GM18498 (cell line): Measurements from ENCODE around the gene HTR4.

Experiments
- ATAC-seq: cut with Tn5 transposase; IDR thresholded peaks from one replicate; pipeline ENCODE4 v1.9.1; 2021; ENCODE audit warnings: mild to moderate bottlenecking, moderate library complexity; ENCODE audit not compliant: unreplicated experiment

The HTR4 gene

DNA sequence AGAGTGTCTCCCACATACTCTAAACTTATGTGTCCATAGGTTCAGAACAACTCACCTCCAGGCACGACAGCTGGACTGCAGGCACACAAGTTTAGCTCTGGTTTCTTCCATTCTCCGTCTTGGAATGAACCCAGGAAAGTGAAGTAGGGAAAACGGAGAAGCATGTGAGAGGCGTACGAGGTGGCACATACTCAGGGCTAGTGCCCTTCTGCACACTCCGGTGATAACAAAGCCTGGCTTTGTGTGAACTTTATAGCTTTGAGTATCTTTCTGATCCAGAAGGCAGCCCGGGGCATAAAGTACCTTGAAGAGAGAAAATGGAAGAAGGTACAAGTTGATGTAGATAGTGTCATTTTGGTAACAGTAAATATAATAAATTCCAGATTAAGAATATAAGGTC, 11.1 kb upstream of the HTR4 start:
- ATAC-seq: no peak

DNA sequence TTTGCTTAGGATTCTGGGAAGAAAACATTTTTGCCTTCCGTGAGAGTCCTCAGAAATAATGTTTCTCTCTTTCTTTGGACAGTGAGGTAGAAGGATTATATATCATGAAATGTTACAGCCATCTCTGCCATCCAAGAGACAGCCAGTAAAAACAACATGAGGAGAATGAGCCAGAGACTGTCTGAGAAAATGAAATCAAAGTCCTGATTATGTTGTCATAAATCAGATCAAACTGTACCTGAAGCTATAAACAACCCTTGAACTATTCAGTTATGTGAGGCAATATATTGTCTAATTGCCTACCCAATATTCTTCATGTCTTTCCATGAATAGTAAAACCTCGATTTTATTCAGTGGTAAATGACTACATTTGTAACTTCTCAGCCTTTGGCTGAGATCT, 9.2 kb upstream of the HTR4 start:
- ATAC-seq: no peak

DNA sequence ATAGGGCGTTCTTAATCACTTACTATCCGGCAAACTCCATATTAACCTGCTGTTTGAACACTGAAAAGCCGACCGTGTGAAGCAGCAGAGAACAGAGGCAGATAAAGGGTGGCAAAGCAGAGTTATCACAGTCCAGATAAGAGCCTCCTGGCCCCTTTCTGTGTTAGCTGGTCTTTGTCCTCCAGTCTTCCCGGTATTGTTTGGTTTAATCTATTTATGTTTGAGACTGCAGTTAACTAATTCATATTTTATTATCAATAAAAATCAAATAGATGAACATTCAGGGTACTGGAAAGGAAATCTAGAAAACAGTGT, 6.0 kb upstream of the HTR4 start:
- no peak for ATAC-seq

DNA sequence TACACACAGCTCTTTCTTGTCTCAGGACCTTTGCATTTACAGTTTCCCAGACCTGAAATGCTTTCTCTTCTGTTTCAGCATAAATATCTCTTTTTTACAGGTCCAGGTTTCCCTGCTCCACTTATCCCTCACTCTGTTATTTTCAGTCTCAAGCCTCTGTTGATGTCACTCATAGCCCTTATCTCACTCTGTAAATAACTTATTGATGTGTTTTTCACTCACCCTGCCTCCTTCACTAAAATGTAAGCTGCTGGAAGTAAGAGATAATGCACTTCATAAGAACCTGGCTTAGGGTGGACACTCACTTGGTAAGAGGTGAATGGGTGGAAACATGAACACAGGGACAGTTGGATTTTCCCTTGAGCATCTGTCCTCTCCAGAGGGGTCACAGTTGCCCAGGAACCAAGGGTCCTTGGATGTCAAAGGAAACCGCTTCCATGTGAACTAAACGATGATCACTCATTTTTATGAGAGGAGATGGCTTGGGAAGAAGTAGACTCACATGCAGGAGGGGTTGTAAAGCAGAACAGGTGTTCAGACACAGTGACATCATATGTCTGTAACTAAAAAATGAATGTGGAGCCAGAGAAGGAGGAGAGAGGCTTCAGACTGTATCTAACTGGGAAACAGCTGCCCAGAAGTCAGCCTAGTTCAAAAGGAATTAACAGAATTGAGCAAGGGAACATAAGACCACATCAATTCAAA, 5.5 kb upstream of the HTR4 start:
- ATAC-seq: no peak

GRCh38 chr5:148653291-148653835, 964 bp downstream of the HTR4 start:
- ATAC-seq: no peak

DNA sequence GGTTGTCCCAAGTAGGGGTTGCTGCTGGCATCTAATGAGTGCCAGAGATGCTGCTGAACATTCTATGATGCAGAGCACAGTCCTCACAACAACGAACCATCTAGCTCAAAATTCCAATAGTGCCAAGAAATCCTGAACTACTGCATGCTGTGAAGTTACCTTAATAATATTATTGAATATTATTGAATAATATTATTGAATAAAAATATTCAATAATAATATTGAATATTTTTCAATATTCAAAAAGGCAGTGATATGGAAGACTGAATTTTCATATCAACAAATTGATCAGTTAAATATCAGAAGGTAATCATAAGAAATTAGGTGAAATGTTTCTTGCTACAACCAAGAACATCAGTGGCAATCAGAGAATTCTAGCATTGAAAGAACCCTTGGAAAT, 2.8 kb downstream of the HTR4 start:
- no peak for ATAC-seq

GRCh38 chr5:148645527-148645926, 8.8 kb downstream of the HTR4 start:
- no peak for ATAC-seq

- ATAC-seq: no peak
Observed at GRCh38 chr5:148641735-148642134, 12.6 kb downstream of the HTR4 start.

- ATAC-seq: no peak
Observed at GRCh38 chr5:148640471-148640870, 13.9 kb downstream of the HTR4 start.

DNA sequence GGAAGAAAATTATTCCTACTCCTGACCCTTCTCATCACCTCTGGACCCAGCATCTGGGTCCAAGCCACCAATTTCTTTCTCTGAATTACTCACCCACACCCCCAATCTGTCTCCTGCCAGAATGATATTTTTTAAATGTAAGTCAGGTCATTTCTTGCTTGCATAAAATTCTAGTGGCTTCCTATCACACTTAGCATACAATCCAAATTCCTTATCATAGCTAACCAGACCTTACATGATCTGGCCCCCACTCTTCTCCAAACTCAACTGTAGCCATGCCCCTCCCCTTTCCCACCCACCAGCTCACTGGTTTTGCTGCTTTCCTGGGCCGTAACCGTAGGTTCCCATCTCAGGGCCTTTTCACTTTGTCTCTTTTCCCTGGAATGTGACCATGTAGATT, 15.2 kb downstream of the HTR4 start:
- ATAC-seq: no peak

DNA sequence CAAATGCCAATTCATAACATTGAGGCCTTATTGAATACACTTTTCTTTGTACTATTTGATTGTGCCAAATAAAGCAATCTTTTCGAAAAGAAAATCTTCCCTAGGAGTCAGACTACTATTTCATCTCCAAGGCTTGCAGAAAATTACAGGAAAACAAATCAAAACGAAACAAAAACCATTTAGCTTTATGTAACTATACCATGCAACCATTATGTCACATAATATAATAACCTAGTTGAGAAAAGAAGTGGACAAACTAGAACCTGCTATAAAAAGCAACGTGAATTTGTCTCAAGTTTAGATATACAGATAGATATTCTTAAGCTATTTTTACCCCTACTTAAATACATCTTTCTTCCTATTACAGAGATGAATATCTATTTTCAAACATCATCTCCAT, 18.0 kb downstream of the HTR4 start:
- ATAC-seq: no peak

- ATAC-seq: no peak
Observed at GRCh38 chr5:148635321-148636083, 18.8 kb downstream of the HTR4 start.

DNA sequence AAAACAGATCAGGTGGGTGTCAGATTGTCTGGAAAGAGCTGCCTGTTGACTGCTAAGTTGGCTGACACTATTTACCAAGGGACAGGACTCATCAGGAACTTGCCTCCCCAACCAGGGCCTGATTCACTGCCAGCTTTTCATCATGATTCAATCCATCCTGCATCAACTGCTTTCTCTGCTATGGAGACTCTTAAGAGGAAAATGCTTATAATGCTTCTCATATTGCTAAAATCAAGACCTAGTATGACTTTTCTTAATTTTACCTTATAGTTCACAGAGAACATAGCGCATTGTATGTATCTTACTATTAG, 21.3 kb downstream of the HTR4 start:
- ATAC-seq: no peak

- ATAC-seq: no peak
Observed at GRCh38 chr5:148632255-148633066, 21.9 kb downstream of the HTR4 start.

DNA sequence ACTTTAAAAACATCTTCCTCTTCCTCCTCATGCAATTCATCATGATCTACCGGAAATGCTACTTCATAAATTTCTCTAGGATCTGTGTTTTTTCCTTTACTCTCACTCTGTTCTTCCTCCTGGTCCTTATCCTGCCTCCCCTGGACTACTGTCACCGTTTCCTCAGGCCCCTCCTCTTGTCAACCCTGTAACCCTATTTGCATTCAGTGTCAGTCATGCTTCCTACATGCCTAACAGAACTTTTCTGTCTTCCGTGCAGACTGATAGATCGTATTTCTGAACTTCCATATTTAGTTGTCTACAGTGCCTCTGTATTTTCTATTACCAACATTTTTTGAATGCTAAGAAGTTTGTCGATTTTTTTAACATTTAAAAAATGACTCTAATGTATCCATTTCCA, 27.3 kb downstream of the HTR4 start:
- no peak for ATAC-seq

DNA sequence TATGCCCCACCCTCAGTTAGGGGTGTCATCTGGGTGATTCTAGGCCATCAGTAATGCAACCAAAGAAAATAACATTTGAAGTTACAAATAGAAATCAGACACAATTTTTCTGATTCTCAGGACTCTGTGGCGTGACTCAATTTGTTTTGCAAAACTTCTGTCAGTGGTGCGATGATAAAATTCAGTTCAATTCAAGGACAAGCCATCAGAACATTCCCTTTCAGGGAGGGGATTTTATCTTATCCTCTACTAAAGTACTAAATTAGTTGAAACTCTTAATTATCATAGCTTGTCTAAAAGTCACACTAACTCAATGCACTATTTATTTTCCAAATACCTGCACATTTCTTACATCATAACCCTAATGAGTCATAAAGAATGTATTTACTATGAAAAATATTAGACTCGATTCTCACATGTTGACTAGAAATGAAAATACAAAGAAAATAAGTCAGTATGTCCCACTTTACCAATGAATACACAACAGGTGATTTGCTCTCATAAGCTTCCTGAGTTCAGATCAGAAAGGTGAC, 28.2 kb downstream of the HTR4 start:
- ATAC-seq: no peak

DNA sequence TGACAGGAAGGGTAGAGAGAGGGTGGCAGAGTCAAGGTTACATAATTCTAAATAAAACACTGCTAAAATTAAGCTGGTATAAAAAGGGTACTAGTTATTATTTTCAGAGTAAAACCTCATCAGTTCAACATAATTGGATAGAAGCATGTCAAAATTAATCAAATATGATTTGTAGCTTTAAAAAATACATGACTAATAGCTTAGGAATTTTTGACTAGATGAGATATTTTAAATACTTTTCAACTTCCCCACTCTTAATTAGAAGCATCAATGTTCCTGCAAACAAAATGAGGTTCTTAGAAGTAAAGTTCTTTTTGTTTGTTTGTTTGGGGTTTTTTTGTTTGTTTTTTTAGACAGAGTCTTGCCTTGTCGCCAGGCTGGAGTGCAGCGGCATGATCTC, 29.1 kb downstream of the HTR4 start:
- no peak for ATAC-seq

- no peak for ATAC-seq
Observed at GRCh38 chr5:148623741-148624140, 30.6 kb downstream of the HTR4 start.

- ATAC-seq: no peak
Observed at GRCh38 chr5:148623101-148623500, 31.2 kb downstream of the HTR4 start.

DNA sequence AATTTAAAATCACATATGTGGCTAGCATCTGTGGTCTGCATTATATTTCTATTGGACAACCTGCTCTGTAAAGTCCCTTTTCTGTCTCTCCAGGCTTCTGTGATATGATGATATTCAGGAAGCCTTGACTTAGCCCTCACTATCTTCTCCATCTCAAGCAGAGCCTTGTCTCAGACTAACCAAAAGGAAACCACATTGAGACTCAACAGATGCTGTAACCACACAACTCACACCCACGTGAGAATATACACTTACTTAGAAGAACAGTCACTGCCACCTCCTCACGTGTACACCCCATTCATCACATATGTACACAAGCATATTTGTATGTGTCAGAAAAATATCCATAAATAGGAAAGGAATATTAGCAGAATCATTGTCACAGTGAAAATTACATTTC, 33.6 kb downstream of the HTR4 start:
- peak; percentile 67 for ATAC-seq

GRCh38 chr5:148620091-148620490, 34.2 kb downstream of the HTR4 start:
- no peak for ATAC-seq

- ATAC-seq: no peak
Observed at GRCh38 chr5:148619484-148619883, 34.8 kb downstream of the HTR4 start.
